ENCODE results near the gene ACAA1.
"Not testable (repeated sequence)": the region's sequence is repeated elsewhere in the genome, so short reads cannot be mapped to it uniquely, and the experiment has no call there.

The ACAA1 gene

GRCh38 chr3:38099518-38099917 is 37.4 kb downstream of the ACAA1 start:
- no peak for FAIRE-seq

- no peak for FAIRE-seq
Measured at GRCh38 chr3:38098376-38098723, 38.6 kb downstream of the ACAA1 start.

- FAIRE-seq = no peak
Measured at GRCh38 chr3:38097446-38098375, 39.2 kb downstream of the ACAA1 start.

GRCh38 chr3:38095669-38096483 is 41.1 kb downstream of the ACAA1 start:
- FAIRE-seq = no peak

- no peak for FAIRE-seq
Measured at GRCh38 chr3:38094999-38095398, 41.9 kb downstream of the ACAA1 start.

GRCh38 chr3:38090453-38090852 is 46.5 kb downstream of the ACAA1 start:
- FAIRE-seq = no peak

GRCh38 chr3:38089163-38089562 is 47.8 kb downstream of the ACAA1 start:
- FAIRE-seq = no peak

- no peak for FAIRE-seq
Measured at GRCh38 chr3:38088126-38089078, 48.5 kb downstream of the ACAA1 start.

- not testable (repeated sequence) for FAIRE-seq
Measured at GRCh38 chr3:38087278-38087677, 49.6 kb downstream of the ACAA1 start.

- FAIRE-seq = no peak
Measured at GRCh38 chr3:38086496-38086895, 50.4 kb downstream of the ACAA1 start.

GRCh38 chr3:38085943-38086324 is 51.0 kb downstream of the ACAA1 start:
- no peak for FAIRE-seq

GRCh38 chr3:38085311-38085942 is 51.5 kb downstream of the ACAA1 start:
- FAIRE-seq = no peak

- FAIRE-seq = no peak
Measured at GRCh38 chr3:38084334-38085310, 52.3 kb downstream of the ACAA1 start.

- no peak for FAIRE-seq
Measured at GRCh38 chr3:38083871-38084333, 53.0 kb downstream of the ACAA1 start.

- FAIRE-seq = not testable (repeated sequence)
Measured at GRCh38 chr3:38083254-38083653, 53.7 kb downstream of the ACAA1 start.

GRCh38 chr3:38082296-38082695 is 54.6 kb downstream of the ACAA1 start:
- FAIRE-seq = not testable (repeated sequence)

GRCh38 chr3:38077073-38077472 is 59.9 kb downstream of the ACAA1 start:
- FAIRE-seq = not testable (repeated sequence)

Measured in G401.6 (cell line).